GM18951 (cell line): Measurements from ENCODE around the gene FNDC4.

Source experiments
- POLR2A ChIP-seq: IDR thresholded peaks from 4 replicates; pipeline ENCODE4 v1.6.1; 2011; ENCODE audit warnings: mild to moderate bottlenecking; ENCODE audit not compliant: insufficient read length, insufficient read depth; ENCODE audit errors: extremely low read depth
- in situ Hi-C: fragments of 300-500 bp; cut with MboI; formaldehyde crosslinking; loops from one replicate; pipeline ENCODE4 v1.12.0; 2022; ENCODE audit warnings: low sequenced_read_pairs, mixed read lengths, inconsistent platforms; ENCODE audit not compliant: unreplicated experiment

FNDC4 gene

GRCh38 chr2:27471961-27472360, 23.0 kb downstream of the FNDC4 start:
- no peak for TF ChIP-seq POLR2A
- in situ Hi-C loops, result no loop called here

GRCh38 chr2:27464443-27464842, 30.6 kb downstream of the FNDC4 start:
- in situ Hi-C loops, result no loop called here
- no peak for TF ChIP-seq POLR2A

GRCh38 chr2:27461118-27461517, 33.9 kb downstream of the FNDC4 start:
- TF ChIP-seq POLR2A, result no peak
- in situ Hi-C loops, result no loop called here

- no peak for TF ChIP-seq POLR2A
- in situ Hi-C loops, result no loop called here
Observed at GRCh38 chr2:27453968-27454367, 41.0 kb downstream of the FNDC4 start.

- in situ Hi-C loops, result no loop called here
Observed at GRCh38 chr2:27451095-27451494, 43.9 kb downstream of the FNDC4 start.

GRCh38 chr2:27448381-27448780, 46.6 kb downstream of the FNDC4 start:
- in situ Hi-C loops, result no loop called here
- TF ChIP-seq POLR2A, result no peak

More at GRCh38 chr2:27451095-27451494, 43.9 kb downstream of the FNDC4 start:
- no peak for TF ChIP-seq POLR2A

- in situ Hi-C loops, result no loop called here
- no peak for TF ChIP-seq POLR2A
Observed at GRCh38 chr2:27446057-27446456, 48.9 kb downstream of the FNDC4 start.

GRCh38 chr2:27445615-27446014, 49.4 kb downstream of the FNDC4 start:
- TF ChIP-seq POLR2A, result no peak
- in situ Hi-C loops, result no loop called here

- no peak for TF ChIP-seq POLR2A
- in situ Hi-C loops, result no loop called here
Observed at GRCh38 chr2:27445155-27445554, 49.8 kb downstream of the FNDC4 start.

GRCh38 chr2:27442920-27443282, 52.1 kb downstream of the FNDC4 start:
- TF ChIP-seq POLR2A, result no peak
- in situ Hi-C loops, result no loop called here

GRCh38 chr2:27441958-27442919, 52.8 kb downstream of the FNDC4 start, which contains the start of gene KRTCAP3:
Gene KRTCAP3, plus strand, starts transcription at chr2:27442381. Its CDS starts 32 bp downstream, at chr2:27442413.
- in situ Hi-C loops, result no loop called here
- TF ChIP-seq POLR2A, result no peak
